Kidney (tissue), 14 donors: ENCODE data around the gene CLC. TPM values are rescaled to one million over a fixed set of nuclear protein-coding genes. Genes with fewer than 3 reads are reported as not detected.

Experiments
- DNase-seq, 5 donors: peaks; one replicate each; pipeline ENCODE4 v3.0.0-alpha.2; 2013 to 2020
- FAIRE-seq: peaks from 2 replicates; lab custom pipeline; 2012; peaks lifted over from hg19 to GRCh38; lab: Jason Lieb, UNC
- H3K27ac ChIP-seq, 2 donors: one replicate each; pipeline ENCODE4 v1.7.0; 2013; ENCODE audit warnings: low read depth in 2 of 2, low read length in 2 of 2, inconsistent platforms in 1 of 2
- H3K27me3 ChIP-seq: one replicate; pipeline ENCODE4 v1.7.1; 2013; ENCODE audit warnings: low read length, inconsistent platforms; ENCODE audit not compliant: control insufficient read depth, insufficient read depth
- H3K36me3 ChIP-seq, 3 donors: one replicate each; pipeline versions ENCODE4 v1.7.0 to v1.7.1; 2013; ENCODE audit warnings: low read length in 3 of 3, control low read depth in 1 of 3, inconsistent platforms in 1 of 3; ENCODE audit not compliant: insufficient read depth in 3 of 3, control insufficient read depth in 2 of 3
- H3K4me1 ChIP-seq, 3 donors: one replicate each; pipeline versions ENCODE4 v1.7.0 to v1.7.1; 2013; ENCODE audit warnings: low read length in 3 of 3, inconsistent platforms in 1 of 3, low read depth in 1 of 3; ENCODE audit not compliant: control insufficient read depth in 2 of 3, insufficient read depth in 2 of 3
- H3K4me3 ChIP-seq, 3 donors: one replicate each; pipeline versions ENCODE4 v1.7.0 to v1.8.1; 2013; ENCODE audit warnings: low read length in 3 of 3, control low read depth in 1 of 3, inconsistent platforms in 1 of 3
- H3K9ac ChIP-seq, 3 donors: one replicate each; pipeline versions ENCODE4 v1.7.0 to v1.7.1; 2013; ENCODE audit warnings: low read length in 3 of 3, control low read depth in 1 of 3, inconsistent platforms in 1 of 3
- H3K9me3 ChIP-seq, 3 donors: one replicate each; pipeline versions ENCODE4 v1.7.0 to v1.7.1; 2013; ENCODE audit warnings: low read length in 3 of 3, control low read depth in 1 of 3, inconsistent platforms in 1 of 3; ENCODE audit not compliant: control insufficient read depth in 2 of 3, insufficient read depth in 1 of 3
- CTCF ChIP-seq: IDR thresholded peaks from 3 replicates; pipeline ENCODE4 v1.5.1; 2012; ENCODE audit warnings: mild to moderate bottlenecking, moderate library complexity, borderline replicate concordance; ENCODE audit not compliant: insufficient read depth; ENCODE audit errors: extremely low read depth
- intact Hi-C: fragments of 100-400 bp; cut with DNase I; formaldehyde crosslinking; loops from one replicate; pipeline ENCODE4 v1.11.1; 2022
- polyA plus RNA-seq: library from polyadenylated mRNA; stranded (reverse); fragments of 350-450 nt; fragmentation: Illumina TruSeq; extraction: RNeasy Lipid Tissue Mini Kit (QIAGEN cat#74804); gene quantifications from one replicate; pipeline ENCODE4 v1.2.3, GENCODE V29; 2014; ENCODE audit warnings: low read depth, low replicate concordance; ENCODE audit not compliant: insufficient read depth
- total RNA-seq: library from RNA; stranded (reverse); fragmentation: NEBNext Ultra II Directional; extraction: Animal tissue kit (Norgen Biotek cat#: 25700); gene quantifications from one replicate; pipeline ENCODE4 v1.2.1, GENCODE V29; 2021
- donor health status: control.
- donor health status: control.
- donor health status: control.
- donor health status: control.
- donor health status: control.
- donor health status: DM: yes; HTN: yes; CAD: no.
- donor health status: Normal renal cell carcinoma (clear cell type).

The CLC gene
- total and polyA plus RNA-seq, 2 donors from 2014 or later: not detected

GRCh38 chr19:39709026-39709872 is 28.6 kb downstream of the CLC start:
- intact Hi-C loops: no loop called here
- Histone ChIP-seq H3K4me1 (no peaks in the 10 kb centered on the region), H3K27ac (no peak overlapping the region), H3K27me3 (no peaks in the 10 kb centered on the region), H3K36me3 (no peaks in the 10 kb centered on the region), H3K4me3 (no peak overlapping the region), H3K9ac (no peak overlapping the region), H3K9me3 (no peaks in the 10 kb centered on the region)
- FAIRE-seq (no peak), DNase-seq (no peak)
- TF ChIP-seq CTCF: no peak

- Histone ChIP-seq H3K36me3 (no peaks in the 10 kb centered on the region), H3K9me3 (no peaks in the 10 kb centered on the region), H3K4me1 (no peaks in the 10 kb centered on the region), H3K27me3 (no peaks in the 10 kb centered on the region), H3K9ac (no peak overlapping the region), H3K27ac (no peak overlapping the region), H3K4me3 (no peak overlapping the region)
- no peak for DNase-seq
- intact Hi-C loops: no loop called here
- no peak for FAIRE-seq
- no peak for TF ChIP-seq CTCF
Measured at GRCh38 chr19:39708594-39708993, 29.2 kb downstream of the CLC start.

- no peak for DNase-seq
- Histone ChIP-seq H3K4me1 (no peaks in the 10 kb centered on the region), H3K9me3 (no peaks in the 10 kb centered on the region), H3K4me3 (no peak overlapping the region), H3K27me3 (no peaks in the 10 kb centered on the region), H3K36me3 (no peaks in the 10 kb centered on the region), H3K9ac (no peak overlapping the region), H3K27ac (no peak overlapping the region)
- no peak for FAIRE-seq
- no peak for TF ChIP-seq CTCF
- intact Hi-C loops: no loop called here
Measured at GRCh38 chr19:39705578-39706188, 32.1 kb downstream of the CLC start.
